AG04449 (cell line): ENCODE measurements around the gene SBNO2.

Source experiments
- CTCF ChIA-PET: fragments of 350-600 bp; formaldehyde crosslinking; extraction: SDS; loops from one replicate; lab custom pipeline; 2021; ENCODE audit warnings: antibody characterized with exemption; lab: Yijun Ruan, JAX
- POLR2A ChIA-PET: fragments of 400-600, 350-600 bp; formaldehyde crosslinking; extraction: SDS; loops from one replicate; lab custom pipeline; 2020; ENCODE audit warnings: antibody characterized with exemption, inconsistent platforms; lab: Yijun Ruan, JAX
- DNase-seq: peaks from one replicate; pipeline ENCODE4 v3.0.0-alpha.2; 2010; ENCODE audit warnings: low read depth, low spot score
- H3K4me3 ChIP-seq: 2 replicates; pipeline ENCODE4 v1.5.1; 2011; ENCODE audit warnings: low read depth, mild to moderate bottlenecking, control low read depth, low read length
- TF ChIP-seq, protein P1 (sequence below): IDR thresholded peaks from one replicate; pipeline ENCODE4 v1.5.1; 2011; ENCODE audit warnings: mild to moderate bottlenecking, moderate library complexity, low read length, control low read depth, inconsistent platforms; ENCODE audit not compliant: insufficient read depth; ENCODE audit errors: missing control alignments

The SBNO2 gene

DNA sequence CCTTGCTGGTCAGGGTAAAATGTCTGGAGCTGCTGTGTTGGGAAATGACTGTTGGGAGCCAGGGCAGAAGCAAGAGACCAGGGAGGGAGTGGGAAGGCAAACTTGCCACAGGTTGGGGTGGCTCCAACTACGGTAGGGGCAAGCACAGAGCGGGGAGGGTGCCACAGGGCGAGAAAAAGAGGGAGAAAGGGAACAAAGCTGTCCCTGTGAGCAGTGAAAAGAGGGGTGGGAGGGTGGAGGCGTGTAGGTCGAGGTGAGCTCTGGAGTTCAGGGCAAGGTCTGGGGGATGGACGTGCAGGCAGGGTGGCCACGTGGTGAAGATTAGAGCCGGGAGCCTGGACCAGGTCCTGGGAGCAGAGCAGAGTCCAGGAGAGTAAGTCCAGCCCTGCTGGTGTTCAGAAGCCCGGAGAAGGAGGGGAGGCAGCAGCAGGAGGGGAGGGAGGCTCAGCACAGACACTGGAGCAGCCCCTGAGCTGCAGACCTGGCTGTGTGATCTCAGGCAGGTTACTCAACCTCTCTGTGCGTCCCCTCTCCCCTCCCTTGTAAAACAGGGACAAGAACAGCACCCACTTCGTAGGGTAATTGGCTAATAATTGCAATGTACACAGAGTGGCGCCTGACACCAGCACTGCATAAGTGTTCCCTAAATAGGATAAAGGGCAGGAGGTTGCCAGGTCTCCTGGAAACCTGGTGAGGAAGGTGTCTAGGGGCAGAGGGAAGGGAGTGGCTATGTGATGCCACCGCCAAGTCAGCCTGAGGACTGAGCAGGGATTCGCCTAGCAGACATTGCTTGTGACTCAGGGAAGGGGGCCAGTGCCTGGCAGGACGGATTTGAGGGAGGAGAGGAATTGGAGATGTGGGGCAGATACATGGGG lies 75.7 kb downstream of the SBNO2 start:
- TF ChIP-seq, protein P1, sequence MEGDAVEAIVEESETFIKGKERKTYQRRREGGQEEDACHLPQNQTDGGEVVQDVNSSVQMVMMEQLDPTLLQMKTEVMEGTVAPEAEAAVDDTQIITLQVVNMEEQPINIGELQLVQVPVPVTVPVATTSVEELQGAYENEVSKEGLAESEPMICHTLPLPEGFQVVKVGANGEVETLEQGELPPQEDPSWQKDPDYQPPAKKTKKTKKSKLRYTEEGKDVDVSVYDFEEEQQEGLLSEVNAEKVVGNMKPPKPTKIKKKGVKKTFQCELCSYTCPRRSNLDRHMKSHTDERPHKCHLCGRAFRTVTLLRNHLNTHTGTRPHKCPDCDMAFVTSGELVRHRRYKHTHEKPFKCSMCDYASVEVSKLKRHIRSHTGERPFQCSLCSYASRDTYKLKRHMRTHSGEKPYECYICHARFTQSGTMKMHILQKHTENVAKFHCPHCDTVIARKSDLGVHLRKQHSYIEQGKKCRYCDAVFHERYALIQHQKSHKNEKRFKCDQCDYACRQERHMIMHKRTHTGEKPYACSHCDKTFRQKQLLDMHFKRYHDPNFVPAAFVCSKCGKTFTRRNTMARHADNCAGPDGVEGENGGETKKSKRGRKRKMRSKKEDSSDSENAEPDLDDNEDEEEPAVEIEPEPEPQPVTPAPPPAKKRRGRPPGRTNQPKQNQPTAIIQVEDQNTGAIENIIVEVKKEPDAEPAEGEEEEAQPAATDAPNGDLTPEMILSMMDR = no peak
- no peak overlapping the region for H3K4me3 ChIP-seq
- POLR2A ChIA-PET = no interaction called here
- CTCF ChIA-PET = interaction anchor here (1.5 to 1.7 kb wide), 3 partner anchors 15 to 145 kb away, joined by 5 to 6 read pairs (median 5); no protein-coding TSS in a partner anchor
- no peak for DNase-seq

DNA sequence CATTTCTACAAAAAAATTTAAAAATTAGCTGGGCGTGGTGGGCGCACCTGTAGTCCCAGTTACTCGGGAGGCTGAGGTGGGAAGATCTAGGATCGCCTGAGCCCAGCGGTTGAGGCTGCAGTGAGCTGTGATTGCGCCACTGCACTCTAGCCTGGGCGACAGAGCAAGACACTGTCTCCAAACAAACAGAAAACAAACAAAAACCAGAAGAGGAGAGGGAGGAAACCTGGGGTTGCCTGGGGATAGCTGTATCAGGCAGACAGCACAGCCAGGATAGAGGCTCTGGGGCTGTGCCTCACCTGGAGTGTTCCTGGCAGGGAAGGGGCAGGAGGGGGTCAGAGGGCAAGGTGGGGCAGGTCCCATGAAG lies 76.3 kb downstream of the SBNO2 start:
- DNase-seq = no peak
- TF ChIP-seq, protein P1 = no peak
- CTCF ChIA-PET = interaction anchor here (1.5 to 1.7 kb wide), 3 partner anchors 16 to 146 kb away, joined by 5 to 6 read pairs (median 5); no protein-coding TSS in a partner anchor
- POLR2A ChIA-PET = no interaction called here
- no peak overlapping the region for H3K4me3 ChIP-seq

DNA sequence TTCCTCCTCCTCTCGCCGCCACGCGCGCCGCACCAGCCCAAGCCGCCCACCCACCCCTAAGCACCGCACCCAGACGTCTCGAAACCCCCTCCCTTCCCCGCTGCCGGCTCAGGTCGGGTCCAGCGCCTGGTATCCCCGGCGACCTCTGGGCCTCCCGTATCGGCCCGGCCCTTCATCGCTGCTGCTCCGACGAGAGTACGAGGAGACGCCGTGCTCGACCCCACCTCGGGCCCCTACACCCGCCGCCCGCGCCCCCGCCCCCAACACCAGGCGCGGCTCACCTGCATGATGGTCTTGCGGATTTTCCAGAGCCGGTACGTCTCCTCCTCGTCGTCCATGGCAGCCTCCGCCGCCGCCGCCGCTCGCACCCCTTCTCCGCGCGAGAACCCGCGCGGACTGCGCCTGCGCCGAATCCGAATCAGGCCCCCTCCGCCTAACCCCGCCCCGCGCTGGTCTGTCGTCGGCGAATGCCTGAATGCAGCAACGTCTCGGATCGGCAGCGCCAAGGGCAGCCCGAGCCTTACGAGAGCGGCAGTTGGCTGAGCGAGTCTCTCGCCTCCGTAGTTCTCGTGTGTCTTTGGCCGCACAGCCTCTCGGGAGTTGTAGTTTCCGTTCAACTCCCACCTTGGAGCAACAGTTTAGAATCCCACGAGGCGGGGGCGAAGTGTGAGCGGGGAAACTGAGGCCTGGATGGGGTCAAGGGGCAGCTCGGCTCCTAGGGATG lies 78.9 kb downstream of the SBNO2 start, which contains the start of gene POLR2E:
TSS of gene POLR2E (minus strand) at position 398 of the 724 bp plus-strand sequence. CDS start at position 338, 60 bp downstream.
- POLR2A ChIA-PET = interaction anchor here (0.8 kb wide), 1 partner anchor 15 kb away, joined by 5 read pairs; no protein-coding TSS in a partner anchor

DNA sequence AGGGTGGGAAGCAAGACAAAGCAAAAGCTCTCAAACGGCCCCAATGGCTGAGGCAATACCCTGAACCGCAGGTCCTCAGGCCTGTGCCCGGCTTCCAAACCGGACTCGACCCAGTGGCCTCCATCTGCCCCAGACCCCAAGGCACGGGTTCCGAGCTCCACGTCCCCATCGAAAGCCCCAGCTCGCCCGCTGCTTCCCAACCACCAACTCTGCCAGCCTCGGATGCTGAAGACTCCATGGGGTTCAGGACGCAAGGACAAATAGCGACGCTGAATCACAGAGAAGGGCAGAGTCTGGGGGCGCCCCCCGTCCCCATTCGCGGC lies 79.5 kb downstream of the SBNO2 start:
- ChIA-PET POLR2A (interaction anchor here (0.8 to 1.3 kb wide), 2 partner anchors 10 to 15 kb away, joined by 5 read pairs; no protein-coding TSS in a partner anchor), CTCF (interaction anchor here (1.0 to 1.3 kb wide), 2 partner anchors 10 to 27 kb away, joined by 3 to 4 read pairs; no protein-coding TSS in a partner anchor)
- peak overlapping the region; percentile 92 for H3K4me3 ChIP-seq
- TF ChIP-seq, protein P1 = no peak
- no peak for DNase-seq

More for the DNA sequence above, 78.9 kb downstream of the SBNO2 start, which contains the start of gene POLR2E:
- TF ChIP-seq, protein P1 = no peak
- CTCF ChIA-PET = interaction anchor here (1.0 to 1.3 kb wide), 2 partner anchors 10 to 27 kb away, joined by 3 to 4 read pairs; no protein-coding TSS in a partner anchor
- DNase-seq = peak; percentile 76
- H3K4me3 ChIP-seq = peak within 1 kb of the TSS; percentile 92

DNA sequence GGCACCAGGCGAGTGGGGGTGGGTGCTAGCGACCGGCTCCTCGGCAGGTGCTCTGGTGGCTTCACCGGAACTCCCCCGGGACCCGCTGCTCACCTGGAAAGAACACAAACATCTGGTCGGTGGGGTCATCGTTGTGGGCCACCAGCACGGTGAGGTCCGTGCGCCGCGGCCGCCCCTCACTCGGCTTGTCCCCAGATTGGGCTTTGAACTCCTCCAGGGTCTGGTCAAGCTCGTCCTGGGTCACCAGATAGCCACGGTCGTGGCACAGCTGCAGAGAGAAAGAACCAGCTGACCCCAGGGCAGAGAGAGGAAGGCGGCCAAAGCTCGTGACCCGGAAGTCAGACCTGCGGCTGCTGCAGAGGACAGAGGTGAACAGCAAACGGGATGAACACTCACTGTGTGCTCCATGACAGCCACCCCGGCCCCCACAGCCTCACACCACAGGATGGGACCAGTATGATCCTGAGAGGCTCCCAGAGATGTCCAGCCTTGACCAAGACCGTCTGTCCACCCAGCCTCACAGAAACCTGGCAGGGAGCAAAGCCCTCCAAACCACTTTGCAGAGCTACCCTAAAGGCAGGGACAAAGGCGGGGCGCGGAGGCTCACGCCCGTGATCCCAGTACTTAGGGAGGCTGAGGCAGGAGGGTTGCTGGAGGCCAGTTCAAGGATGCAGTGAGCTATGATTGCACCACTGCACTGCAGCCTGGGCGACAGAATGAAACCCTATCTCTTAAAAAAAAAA lies 80.1 kb downstream of the SBNO2 start:
- POLR2A ChIA-PET = interaction anchor here (0.8 to 1.3 kb wide), 3 partner anchors 8 to 14 kb away, joined by 5 read pairs; no protein-coding TSS in a partner anchor
- no peak for DNase-seq
- CTCF ChIA-PET = interaction anchor here (0.5 to 1.3 kb wide), 5 partner anchors 9 to 101 kb away, joined by 3 to 4 read pairs (median 3); no protein-coding TSS in a partner anchor
- TF ChIP-seq, protein P1 = no peak
- peak overlapping the region; percentile 92 for H3K4me3 ChIP-seq
